Muscle layer of colon (tissue), 2 donors: ENCODE measurements around the gene CNTN4.

Source experiments
- H3K27ac ChIP-seq: one replicate; pipeline ENCODE4 v1.7.0; 2013; ENCODE audit warnings: low read depth, mild to moderate bottlenecking, low read length, moderate library complexity
- H3K27me3 ChIP-seq, 2 donors: one replicate each; pipeline ENCODE4 v1.7.0; 2013; ENCODE audit warnings: low read length in 2 of 2, mild to moderate bottlenecking in 2 of 2; ENCODE audit not compliant: insufficient read depth in 2 of 2, control insufficient read depth in 1 of 2
- H3K36me3 ChIP-seq: one replicate; pipeline ENCODE4 v1.7.0; 2013; ENCODE audit warnings: mild to moderate bottlenecking, low read length; ENCODE audit not compliant: insufficient read depth
- H3K4me1 ChIP-seq: one replicate; pipeline ENCODE4 v1.7.0; 2013; ENCODE audit warnings: mild to moderate bottlenecking, low read length; ENCODE audit not compliant: insufficient read depth
- H3K4me3 ChIP-seq, 2 donors: one replicate each; pipeline ENCODE4 v1.7.0; 2013; ENCODE audit warnings: low read length in 2 of 2, low read depth in 1 of 2, mild to moderate bottlenecking in 1 of 2, moderate library complexity in 1 of 2
- H3K9ac ChIP-seq: one replicate; pipeline ENCODE4 v1.7.0; 2013; ENCODE audit warnings: low read length
- H3K9me3 ChIP-seq: one replicate; pipeline ENCODE4 v1.7.0; 2013; ENCODE audit warnings: mild to moderate bottlenecking, low read length
- donor health status: abdominal sarcoma.
- donor health status: Adenocarcinoma of cecum.

The CNTN4 gene

DNA sequence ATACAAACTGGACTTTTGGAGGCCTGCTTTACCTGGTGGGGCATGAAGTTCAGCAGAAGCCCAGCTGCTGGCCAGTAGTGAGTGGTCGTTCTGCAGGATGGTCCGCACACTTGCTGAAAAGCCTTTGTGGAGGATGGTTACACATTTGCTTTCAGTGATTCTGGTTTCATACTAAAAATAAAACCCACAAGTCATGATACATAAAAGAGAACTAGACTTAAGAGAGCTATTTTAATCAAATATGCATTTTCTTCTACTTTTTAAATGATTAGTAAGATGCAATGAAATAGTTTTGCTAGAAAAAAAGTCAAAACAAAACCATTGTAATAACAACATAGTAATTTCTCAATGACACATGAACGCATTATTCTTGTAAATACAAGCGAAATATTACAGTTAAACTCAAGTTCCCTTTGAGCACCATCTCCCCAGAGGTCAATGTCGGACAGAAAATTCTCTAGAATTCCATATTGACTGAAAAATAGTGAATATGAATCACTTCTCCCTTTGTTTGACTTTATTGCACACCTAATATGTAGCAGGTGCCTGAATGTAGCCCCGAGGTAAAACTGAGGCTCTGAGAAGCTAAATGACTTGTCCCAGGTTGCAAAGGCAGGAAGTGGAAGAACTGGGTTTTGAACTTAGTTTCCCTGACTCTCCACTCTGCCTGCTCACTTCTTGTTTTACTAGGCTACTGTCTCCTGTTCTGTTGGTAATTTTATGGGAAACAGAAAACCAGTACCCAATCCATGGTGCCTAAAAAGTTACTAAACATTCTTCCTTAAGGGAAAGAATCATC, 1003.2 kb downstream of the CNTN4 start:
- Histone ChIP-seq H3K9me3 (no peaks in the 10 kb centered on the region), H3K4me1 (no peaks in the 10 kb centered on the region), H3K9ac (no peak overlapping the region), H3K4me3 (no peak overlapping the region), H3K36me3 (no peaks in the 10 kb centered on the region), H3K27me3 (no peaks in the 10 kb centered on the region), H3K27ac (no peak overlapping the region)

GRCh38 chr3:3102751-3103150, 1004.1 kb downstream of the CNTN4 start:
- no peaks in the 10 kb centered on the region for H3K27me3 ChIP-seq
- no peak overlapping the region for H3K9ac ChIP-seq
- no peaks in the 10 kb centered on the region for H3K36me3 ChIP-seq
- no peaks in the 10 kb centered on the region for H3K9me3 ChIP-seq
- no peak overlapping the region for H3K27ac ChIP-seq
- H3K4me1 ChIP-seq = no peaks in the 10 kb centered on the region
- no peak overlapping the region for H3K4me3 ChIP-seq

GRCh38 chr3:3105246-3105645, 1006.6 kb downstream of the CNTN4 start:
- H3K36me3 ChIP-seq = no peaks in the 10 kb centered on the region
- H3K27ac ChIP-seq = no peak overlapping the region
- H3K4me3 ChIP-seq = no peak overlapping the region
- H3K4me1 ChIP-seq = no peaks in the 10 kb centered on the region
- H3K9ac ChIP-seq = no peak overlapping the region
- no peaks in the 10 kb centered on the region for H3K9me3 ChIP-seq
- no peaks in the 10 kb centered on the region for H3K27me3 ChIP-seq

- H3K27me3 ChIP-seq = no peaks in the 10 kb centered on the region
- H3K4me3 ChIP-seq = no peak overlapping the region
- no peaks in the 10 kb centered on the region for H3K36me3 ChIP-seq
- no peak overlapping the region for H3K27ac ChIP-seq
- no peaks in the 10 kb centered on the region for H3K9me3 ChIP-seq
- no peak overlapping the region for H3K9ac ChIP-seq
- H3K4me1 ChIP-seq = no peaks in the 10 kb centered on the region
These were observed 1007.1 kb downstream of the CNTN4 start for GRCh38 chr3:3105815-3106214.

DNA sequence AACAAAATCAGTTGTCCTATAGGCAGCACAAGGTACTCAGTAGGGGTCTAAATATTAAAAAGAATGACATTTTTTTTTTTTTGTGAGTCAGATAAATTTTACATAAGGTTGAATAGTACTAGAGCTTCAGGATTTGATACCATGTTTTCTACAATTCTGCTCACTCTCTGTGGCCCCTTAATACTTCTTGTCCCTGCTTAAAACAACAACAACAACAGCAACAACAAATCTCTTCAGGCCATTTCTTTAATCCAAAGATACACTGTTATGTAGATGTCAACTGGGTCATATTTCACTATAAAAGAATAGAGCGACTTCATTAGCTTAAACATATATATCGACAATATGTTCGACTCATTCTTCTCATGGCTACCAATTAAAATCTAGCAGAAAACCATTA, 1008.5 kb downstream of the CNTN4 start:
- no peaks in the 10 kb centered on the region for H3K27me3 ChIP-seq
- no peaks in the 10 kb centered on the region for H3K9me3 ChIP-seq
- no peak overlapping the region for H3K4me3 ChIP-seq
- no peak overlapping the region for H3K9ac ChIP-seq
- H3K4me1 ChIP-seq = no peaks in the 10 kb centered on the region
- no peaks in the 10 kb centered on the region for H3K36me3 ChIP-seq
- no peak overlapping the region for H3K27ac ChIP-seq
